Islet of Langerhans (tissue), 1 donor: ENCODE data around the gene TRIP4.
A peak's percentile ranks its signal among the peaks of the same experiment; 100 is the strongest.
"Not testable (repeated sequence)": the region's sequence is repeated elsewhere in the genome, so short reads cannot be mapped to it uniquely, and the experiment has no call there.

ENCODE experiments used
- FAIRE-seq: peaks from one replicate; lab custom pipeline; 2011; peaks lifted over from hg19 to GRCh38; lab: Jason Lieb, UNC

Gene TRIP4

GRCh38 chr15:64387562-64388168, at the start of gene TRIP4:
Gene TRIP4 (plus strand): TSS chr15:64387836. CDS start chr15:64387864, 28 bp downstream.
- FAIRE-seq = peak; percentile 68

- FAIRE-seq = no peak
Observed at GRCh38 chr15:64340355-64340754, 47.3 kb upstream of the TRIP4 start.

- FAIRE-seq = no peak
Observed at GRCh38 chr15:64341961-64342360, 45.7 kb upstream of the TRIP4 start.

GRCh38 chr15:64343222-64343621, 44.4 kb upstream of the TRIP4 start:
- no peak for FAIRE-seq

DNA sequence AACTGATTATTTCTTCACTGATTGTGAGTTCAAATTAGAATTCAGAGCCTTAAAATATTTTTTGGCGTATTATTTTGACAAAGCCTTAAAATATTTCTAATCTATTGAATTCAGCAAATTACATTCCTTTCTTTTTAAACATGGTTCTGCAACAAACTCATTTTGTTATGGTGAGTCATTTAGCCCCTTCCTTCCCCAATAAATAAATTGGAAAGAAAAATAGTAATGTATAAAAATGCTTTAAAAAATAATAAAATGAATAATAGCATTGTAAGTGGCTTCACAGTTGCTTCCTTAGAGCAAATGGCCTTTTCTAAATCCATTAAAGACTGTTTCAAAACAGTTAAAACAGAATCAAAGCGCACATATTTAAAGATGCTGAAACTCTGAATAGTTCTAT, 43.8 kb upstream of the TRIP4 start:
- FAIRE-seq = no peak

DNA sequence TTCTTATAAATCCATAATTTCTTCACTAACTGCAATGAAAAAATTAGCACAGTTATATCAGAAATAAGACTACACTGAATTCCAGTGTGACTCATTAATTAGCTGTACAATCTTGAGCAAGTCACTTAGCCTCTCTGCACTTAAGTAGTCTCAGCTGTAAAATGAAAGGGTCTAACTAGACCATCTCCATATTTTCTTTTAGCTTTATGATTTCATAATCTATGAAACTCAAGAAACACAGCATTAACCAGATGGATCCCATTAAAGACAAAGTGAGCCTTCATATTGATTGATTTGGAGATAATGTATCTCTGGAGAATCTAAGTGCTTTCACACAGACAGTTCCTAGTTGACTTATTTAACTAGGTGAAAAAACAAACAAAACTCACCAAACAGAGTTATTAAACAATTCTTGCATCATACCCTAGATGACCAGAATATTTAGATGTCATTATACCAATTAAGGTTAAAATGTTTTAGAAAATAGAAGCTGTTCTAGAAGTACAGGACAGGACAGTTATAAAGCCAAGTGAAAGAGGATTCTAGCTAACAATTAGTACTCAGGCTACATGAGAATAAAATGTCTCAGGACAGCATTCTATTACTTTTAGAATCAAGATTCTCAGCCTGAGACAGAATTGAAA, 42.9 kb upstream of the TRIP4 start:
- FAIRE-seq = peak; percentile 97

DNA sequence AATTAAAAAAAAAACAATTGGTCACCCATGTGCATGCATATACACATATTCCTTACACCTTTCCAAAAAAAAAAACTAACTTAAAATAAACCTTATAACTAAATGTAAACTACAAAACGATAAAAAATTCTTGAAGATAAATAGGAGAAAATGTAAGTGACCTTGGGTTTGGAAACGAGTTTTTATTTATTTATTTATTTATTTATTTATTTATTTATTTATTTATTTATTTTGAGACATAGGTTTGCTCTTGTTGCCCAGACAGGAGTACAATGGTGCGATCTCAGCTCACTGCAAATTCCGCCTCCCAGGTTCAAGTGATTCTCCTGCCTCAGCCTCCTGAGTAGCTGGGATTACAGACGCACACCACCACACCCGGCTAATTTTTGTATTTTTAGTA, 41.4 kb upstream of the TRIP4 start:
- FAIRE-seq = not testable (repeated sequence)

- no peak for FAIRE-seq
Observed at GRCh38 chr15:64348455-64348854, 39.2 kb upstream of the TRIP4 start.

DNA sequence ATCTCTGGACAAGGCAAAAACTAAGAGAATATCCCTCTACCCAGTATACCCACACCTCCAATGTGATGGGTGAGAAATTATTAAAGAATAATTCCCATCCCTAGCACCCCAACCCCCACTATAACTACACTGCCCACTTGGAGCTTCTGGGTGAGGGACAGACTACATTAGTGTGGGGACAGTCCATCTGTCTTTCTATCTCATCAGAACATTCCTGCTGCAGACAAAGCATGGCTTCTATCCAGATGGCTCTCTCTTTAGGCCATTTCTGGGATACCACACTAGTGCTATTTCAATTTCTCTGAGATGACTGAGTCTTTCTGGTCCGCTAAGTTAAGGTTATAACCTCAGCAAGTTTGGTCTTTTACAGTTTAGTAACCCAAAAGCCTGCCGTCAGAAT, 38.3 kb upstream of the TRIP4 start:
- no peak for FAIRE-seq

DNA sequence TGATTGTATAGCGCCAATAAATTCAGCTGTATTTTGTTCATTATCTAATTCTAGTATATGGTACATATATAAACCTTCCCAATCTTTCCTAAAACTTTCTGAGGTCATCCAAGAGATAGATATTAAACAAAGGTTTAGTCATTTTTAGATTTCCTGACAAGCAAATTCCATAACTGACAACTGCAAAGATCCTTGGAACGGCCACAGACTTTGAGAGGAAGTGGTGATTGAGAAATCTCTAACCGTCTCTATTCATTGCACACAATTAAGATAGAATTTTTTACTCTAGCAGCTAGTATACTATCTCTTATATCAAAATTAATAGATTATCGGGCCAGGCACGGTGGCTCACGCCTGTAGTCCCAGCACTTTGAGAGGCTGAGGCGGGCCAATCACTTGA, 36.4 kb upstream of the TRIP4 start:
- no peak for FAIRE-seq

- no peak for FAIRE-seq
Observed at GRCh38 chr15:64354688-64355344, 32.8 kb upstream of the TRIP4 start.

DNA sequence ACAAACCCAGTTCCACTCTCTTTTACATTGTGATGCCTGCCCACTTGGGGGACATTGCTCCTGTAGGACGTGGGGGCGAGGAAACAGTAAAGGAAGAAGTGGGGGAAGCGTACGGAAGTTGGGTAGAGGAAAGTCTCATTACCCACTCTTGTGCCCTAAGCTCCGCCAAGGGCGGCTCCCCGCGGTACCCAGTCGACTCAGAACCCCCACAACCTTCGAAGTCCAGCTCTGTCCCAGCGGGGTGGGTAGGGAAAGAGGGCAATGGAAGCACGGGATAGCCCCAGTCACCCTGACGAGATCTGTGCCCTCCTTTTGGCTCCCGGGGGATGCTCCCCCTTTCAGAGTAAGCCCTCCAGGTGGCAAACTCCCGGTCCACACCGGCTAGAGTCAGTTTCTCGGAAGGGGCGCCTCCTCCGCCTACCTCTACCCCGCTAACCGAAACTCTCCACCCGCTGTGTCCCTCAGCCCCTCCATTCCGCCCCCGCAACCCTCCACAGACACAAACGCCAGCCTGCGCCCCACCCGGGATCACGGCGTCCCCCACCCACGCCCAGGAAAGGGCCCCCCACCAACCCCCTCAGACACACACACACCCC, 32.2 kb upstream of the TRIP4 start:
- FAIRE-seq = no peak

DNA sequence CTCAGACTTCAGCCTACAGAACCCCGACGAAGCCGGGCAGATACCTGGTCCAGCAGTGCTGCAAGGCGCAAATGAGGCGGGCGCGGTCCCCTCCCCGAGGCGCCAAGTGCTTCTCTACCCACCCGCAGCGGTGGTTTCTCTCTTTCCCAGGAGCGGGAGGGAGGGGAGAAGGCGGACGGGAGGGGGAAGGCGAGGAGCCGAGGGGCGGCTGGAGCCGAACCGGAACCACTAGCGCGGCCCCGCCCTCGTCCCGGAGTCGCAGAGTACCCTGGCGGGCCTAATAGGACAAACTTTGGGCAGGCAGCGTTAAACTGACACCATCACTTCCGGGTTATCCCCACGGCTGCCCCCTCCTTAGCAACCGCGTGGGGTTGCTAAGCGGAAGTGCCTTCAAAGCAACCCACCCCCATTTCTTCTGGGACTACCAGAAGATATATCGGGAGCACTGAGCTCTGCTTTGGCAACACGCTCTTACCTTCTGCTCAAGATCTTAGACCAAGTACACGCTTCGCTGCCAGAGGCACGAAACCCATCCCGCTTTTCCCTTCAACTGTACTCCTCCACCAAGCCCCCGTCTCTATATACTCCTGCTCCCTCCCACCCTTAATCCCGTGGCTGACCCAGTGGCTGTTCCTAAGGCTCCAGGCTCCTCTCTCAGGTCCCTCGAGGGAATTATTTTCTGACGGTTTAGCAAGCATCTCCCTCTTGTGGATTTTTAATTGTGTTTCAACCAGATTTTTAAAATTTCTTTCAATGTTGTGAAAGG, 31.5 kb upstream of the TRIP4 start, which contains the start of gene CSNK1G1:
Gene CSNK1G1 (minus strand): TSS at position 230 of the 766 bp plus-strand sequence. CDS start 55,674 bp downstream, outside the sequence.
- FAIRE-seq = peak; percentile 36

DNA sequence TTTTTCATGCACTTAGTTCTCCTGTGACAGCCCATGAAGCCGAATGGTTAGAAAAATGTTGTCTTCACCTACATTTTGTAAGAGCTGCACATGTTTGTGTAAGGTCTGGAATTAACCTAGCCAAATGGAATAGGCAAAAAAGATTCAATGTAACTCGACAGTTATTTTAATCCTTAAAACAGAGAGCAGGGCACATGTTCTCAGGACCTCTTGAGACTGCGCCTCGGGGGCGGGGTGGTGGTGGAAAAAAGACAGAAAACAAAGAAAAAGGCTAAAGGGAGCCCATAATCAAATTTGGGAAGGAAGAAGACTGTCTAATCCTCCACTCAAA, 31.0 kb upstream of the TRIP4 start:
- no peak for FAIRE-seq

DNA sequence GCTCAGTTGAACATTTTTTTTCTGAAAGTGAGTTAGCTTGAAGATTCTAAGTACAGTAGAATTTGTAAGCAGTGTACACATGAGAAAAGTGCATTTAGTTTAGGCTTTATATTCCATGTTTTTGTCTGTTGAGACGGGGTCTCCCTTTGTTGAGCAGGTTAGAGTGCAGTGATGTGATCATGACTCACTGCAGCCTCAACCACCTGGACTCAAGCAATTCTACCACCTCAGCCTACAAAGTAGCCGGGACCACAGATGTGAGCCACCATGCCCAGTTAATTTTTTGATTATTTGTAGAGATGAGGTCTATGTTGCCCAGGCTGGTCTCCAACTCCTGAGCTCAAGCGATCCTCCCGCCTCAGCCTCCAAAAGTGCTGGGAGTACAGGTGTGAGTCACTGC, 26.4 kb upstream of the TRIP4 start:
- FAIRE-seq = no peak

- FAIRE-seq = no peak
Observed at GRCh38 chr15:64369078-64369607, 18.5 kb upstream of the TRIP4 start.

GRCh38 chr15:64371383-64371782, 16.3 kb upstream of the TRIP4 start:
- FAIRE-seq = not testable (repeated sequence)

DNA sequence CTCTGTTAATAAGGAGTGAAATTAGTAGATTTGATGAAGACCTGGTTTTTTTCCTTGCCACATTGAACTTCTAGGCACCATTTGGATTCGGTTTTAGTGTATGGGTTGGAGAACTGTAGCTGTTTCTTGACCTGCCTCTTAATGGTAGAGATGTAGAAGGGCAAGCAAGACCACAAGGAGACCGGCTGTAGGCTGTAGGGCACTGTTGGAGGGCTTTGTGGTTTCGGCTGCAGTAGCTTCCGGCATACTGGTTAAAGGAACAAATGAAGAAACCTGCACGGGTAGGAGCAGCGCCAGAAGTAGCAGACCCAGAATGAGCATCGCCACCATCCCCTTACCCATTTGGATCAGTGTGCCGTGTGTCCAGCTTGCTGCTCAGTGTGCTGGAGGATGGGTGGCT, 14.3 kb upstream of the TRIP4 start:
- no peak for FAIRE-seq

DNA sequence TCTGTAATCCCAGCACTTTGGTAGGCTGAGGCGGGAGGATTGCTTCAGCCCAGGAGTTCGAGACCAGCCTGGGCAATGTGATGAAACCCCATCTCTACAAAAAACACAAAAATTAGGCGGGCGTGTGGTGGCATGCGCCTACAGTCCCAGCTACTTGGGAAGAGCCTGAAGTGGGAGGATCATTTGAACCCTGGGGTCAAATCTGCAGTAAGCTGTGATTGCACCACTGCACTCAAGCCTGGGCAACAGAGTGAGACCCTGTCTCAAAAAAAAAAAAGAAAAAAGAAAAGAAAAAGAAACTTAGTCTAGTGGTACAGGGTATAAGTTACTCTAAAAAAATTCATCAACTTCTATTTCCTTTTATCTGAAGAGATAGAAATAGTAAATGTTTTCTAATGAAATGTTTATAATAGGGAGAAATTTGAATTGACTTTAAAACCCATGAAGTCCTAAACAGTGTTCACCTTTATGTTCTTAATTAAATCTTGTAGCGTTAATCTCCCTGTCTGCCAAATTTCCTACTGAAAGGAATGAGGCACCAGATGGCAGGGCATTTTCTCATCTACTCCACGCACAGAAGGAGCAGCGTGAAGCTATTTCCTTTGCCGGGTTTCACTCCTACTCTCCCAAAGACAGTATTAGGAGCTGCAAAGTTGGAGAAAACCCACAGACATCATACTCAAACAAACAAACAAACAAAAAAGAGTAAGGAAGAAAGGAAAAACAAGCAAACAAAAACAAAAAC, 8.2 kb upstream of the TRIP4 start:
- FAIRE-seq = no peak

GRCh38 chr15:64380130-64380870, 7.3 kb upstream of the TRIP4 start:
- not testable (repeated sequence) for FAIRE-seq
